ENCODE results near the gene FAM193A.
"Not testable (repeated sequence)": the region's sequence is repeated elsewhere in the genome, so short reads cannot be mapped to it uniquely, and the experiment has no call there.

The FAM193A gene

GRCh38 chr4:2754848-2755819, 218.7 kb downstream of the FAM193A start:
- no peak for DNase-seq

GRCh38 chr4:2755821-2756690, 219.6 kb downstream of the FAM193A start, which contains the start of gene TNIP2:
TNIP2 (minus strand) TSS chr4:2756336; CDS start chr4:2756289, 47 bp downstream.
- DNase-seq = peak; percentile 75

GRCh38 chr4:2756691-2757350, 220.4 kb downstream of the FAM193A start:
- DNase-seq = no peak

- DNase-seq = no peak
These were observed 221.0 kb downstream of the FAM193A start for GRCh38 chr4:2757426-2757825.

GRCh38 chr4:2761035-2761923, 224.8 kb downstream of the FAM193A start:
- peak; percentile 21 for DNase-seq

- DNase-seq = no peak
These were observed 225.6 kb downstream of the FAM193A start for GRCh38 chr4:2762048-2762447.

- not testable (repeated sequence) for DNase-seq
These were observed 226.3 kb downstream of the FAM193A start for GRCh38 chr4:2762486-2763370.

GRCh38 chr4:2763511-2763967, 227.1 kb downstream of the FAM193A start:
- DNase-seq = no peak

GRCh38 chr4:2765832-2766526, 229.5 kb downstream of the FAM193A start:
- DNase-seq = no peak

- DNase-seq = no peak
These were observed 230.7 kb downstream of the FAM193A start for GRCh38 chr4:2767046-2767704.

GRCh38 chr4:2767705-2768074, 231.2 kb downstream of the FAM193A start:
- DNase-seq = no peak

- no peak for DNase-seq
These were observed 231.7 kb downstream of the FAM193A start for GRCh38 chr4:2768124-2768523.

GRCh38 chr4:2768921-2769336, 232.5 kb downstream of the FAM193A start:
- no peak for DNase-seq

GRCh38 chr4:2771264-2771663, 234.8 kb downstream of the FAM193A start:
- no peak for DNase-seq

- DNase-seq = not testable (repeated sequence)
These were observed 244.2 kb downstream of the FAM193A start for GRCh38 chr4:2780643-2781042.

GRCh38 chr4:2781911-2782310, 245.5 kb downstream of the FAM193A start:
- DNase-seq = no peak
